Dendritic cell treated with granulocyte-macrophage colony-stimulating factor and Interleukin-4, amounts not matched to agents 40 ng/mL and 50 ng/mL, for 4 days (primary cell): ENCODE data around the gene TTLL11.

ENCODE experiments used
- H3K27ac Mint-ChIP-seq: one replicate; pipeline ENCODE4 v1.8.0; 2022; ENCODE audit warnings: mild to moderate bottlenecking, mixed read lengths
- H3K27me3 Mint-ChIP-seq: one replicate; pipeline ENCODE4 v1.8.0; 2022; ENCODE audit warnings: mild to moderate bottlenecking, mixed read lengths
- H3K36me3 Mint-ChIP-seq: one replicate; pipeline ENCODE4 v1.8.0; 2022; ENCODE audit warnings: low read depth, mixed read lengths
- H3K4me1 Mint-ChIP-seq: one replicate; pipeline ENCODE4 v1.8.0; 2022; ENCODE audit warnings: low read depth, mixed read lengths
- H3K4me3 Mint-ChIP-seq: one replicate; pipeline ENCODE4 v1.8.0; 2022; ENCODE audit warnings: mild to moderate bottlenecking, moderate library complexity, mixed read lengths
- H3K9me3 Mint-ChIP-seq: one replicate; pipeline ENCODE4 v1.8.0; 2022; ENCODE audit warnings: mixed read lengths
- intact Hi-C: fragments of 100-400 bp; cut with micrococcal nuclease; formaldehyde crosslinking; loops from one replicate; pipeline ENCODE4 v1.15.0; 2022

The TTLL11 gene

DNA sequence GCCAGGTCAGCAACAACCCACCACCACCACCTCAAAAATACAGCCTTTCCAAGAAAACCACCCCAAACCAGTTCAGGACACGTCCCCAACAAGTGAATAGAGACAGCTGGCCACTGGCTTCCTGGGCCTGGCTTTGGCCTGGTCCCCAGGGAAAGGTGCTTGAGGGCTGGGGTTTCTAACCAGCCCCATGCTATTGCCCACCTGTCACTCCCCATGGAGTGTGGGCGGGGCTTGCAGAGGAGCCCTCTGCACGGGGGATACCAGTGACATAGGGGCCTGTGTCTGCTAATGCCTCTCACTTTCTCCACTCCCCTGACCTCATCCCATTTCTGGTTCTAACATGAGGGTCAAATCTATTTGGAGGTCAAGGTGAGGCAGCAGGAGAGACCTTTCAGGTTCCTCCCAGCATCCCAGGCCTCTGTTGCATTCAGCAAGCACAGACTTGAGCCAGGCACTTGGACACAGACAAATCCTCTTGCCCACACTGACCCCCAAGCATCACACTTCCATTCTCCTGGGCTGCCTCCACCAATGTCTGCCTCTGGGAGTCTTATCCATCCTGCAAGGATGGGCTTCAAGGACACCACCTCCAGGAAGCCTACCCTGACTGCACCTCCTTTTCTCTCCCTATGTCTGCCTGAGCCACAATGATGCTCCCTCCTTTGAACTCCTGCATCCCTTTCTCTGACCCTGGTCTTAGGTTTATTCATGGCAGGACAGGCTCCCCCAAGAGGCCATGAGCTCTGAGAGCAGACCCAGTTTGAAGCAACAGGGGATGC is 16.1 kb upstream of the TTLL11 start:
- intact Hi-C loops = no loop called here
- H3K27me3 Mint-ChIP-seq = no peaks in the 10 kb centered on the region
- no peaks in the 10 kb centered on the region for H3K4me1 Mint-ChIP-seq
- H3K27ac Mint-ChIP-seq = no peak overlapping the region
- no peaks in the 10 kb centered on the region for H3K36me3 Mint-ChIP-seq
- H3K9me3 Mint-ChIP-seq = peaks cover 3% of the 10 kb centered on the region
- no peak overlapping the region for H3K4me3 Mint-ChIP-seq

DNA sequence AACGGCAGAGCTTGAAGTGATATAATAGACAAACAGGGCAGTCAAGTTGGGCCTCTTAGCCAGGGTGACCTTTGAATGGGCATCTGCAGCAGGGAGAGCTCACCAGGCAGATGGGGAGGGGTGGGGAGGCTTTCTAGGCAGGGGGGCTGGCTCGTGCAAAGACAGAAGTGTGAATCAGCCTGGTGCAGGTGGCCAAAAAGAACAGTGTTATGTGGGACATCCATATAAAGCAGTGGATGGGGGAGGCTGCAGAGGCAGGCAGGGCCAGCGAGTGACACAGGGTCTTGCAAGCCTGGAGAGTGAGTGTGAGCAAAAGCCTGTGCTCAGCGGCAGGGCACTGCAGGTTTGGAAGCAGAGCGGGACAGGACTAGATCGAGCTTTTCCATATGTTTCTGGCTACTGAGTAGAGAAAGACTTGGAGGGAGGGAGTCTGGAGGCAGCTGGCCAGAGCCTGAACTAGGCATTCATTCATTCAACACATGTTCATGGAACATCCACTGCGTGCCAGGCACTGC is 14.2 kb upstream of the TTLL11 start:
- no peaks in the 10 kb centered on the region for H3K36me3 Mint-ChIP-seq
- no peak overlapping the region for H3K27ac Mint-ChIP-seq
- intact Hi-C loops = no loop called here
- H3K27me3 Mint-ChIP-seq = no peaks in the 10 kb centered on the region
- no peak overlapping the region for H3K4me3 Mint-ChIP-seq
- no peaks in the 10 kb centered on the region for H3K4me1 Mint-ChIP-seq
- peaks cover 11% of the 10 kb centered on the region for H3K9me3 Mint-ChIP-seq

DNA sequence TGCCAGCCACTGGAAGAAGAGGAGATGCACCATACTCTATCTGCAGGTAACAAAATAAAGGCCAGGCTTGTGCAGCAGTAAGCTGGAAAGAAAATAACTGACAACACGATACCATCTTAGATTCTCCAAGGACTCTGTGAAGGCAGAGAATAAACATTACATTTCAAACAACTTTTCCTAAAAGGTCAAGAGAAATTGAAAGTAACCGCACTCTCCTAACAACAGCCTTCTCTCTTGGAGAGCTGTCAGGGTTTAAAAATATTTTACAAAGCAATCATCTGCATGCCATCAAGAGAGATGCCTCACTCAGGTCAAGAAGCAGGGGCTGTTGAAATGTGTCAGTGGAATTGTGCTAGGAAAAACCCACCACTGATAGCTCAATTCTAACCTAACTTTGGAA is 13.5 kb upstream of the TTLL11 start:
- Mint-ChIP-seq H3K36me3 (no peaks in the 10 kb centered on the region), H3K4me1 (no peaks in the 10 kb centered on the region), H3K9me3 (peaks cover 11% of the 10 kb centered on the region), H3K27ac (no peak overlapping the region), H3K4me3 (no peak overlapping the region), H3K27me3 (no peaks in the 10 kb centered on the region)
- intact Hi-C loops = no loop called here

DNA sequence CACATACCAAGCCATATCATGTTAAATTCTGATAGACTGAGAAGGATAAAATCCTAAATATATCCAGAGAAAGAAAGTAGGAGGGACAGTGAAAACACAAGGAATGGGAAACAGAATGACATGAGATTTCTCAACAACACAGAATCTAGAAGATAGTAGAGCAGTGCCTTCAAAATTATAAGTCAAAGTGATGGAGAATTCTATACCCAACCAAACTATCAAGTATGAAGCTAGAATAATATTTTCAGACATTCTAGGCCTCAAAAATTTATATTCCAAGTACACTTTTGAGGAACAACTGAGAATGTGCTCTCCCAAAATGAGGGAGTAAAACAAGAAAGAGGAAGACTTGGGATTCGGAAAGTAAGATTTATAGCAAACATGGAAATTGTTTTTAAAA is 10.9 kb upstream of the TTLL11 start:
- intact Hi-C loops = no loop called here
- Mint-ChIP-seq H3K27ac (no peak overlapping the region), H3K4me3 (no peak overlapping the region), H3K4me1 (peaks cover 7% of the 10 kb centered on the region), H3K36me3 (no peaks in the 10 kb centered on the region), H3K9me3 (peaks cover 11% of the 10 kb centered on the region), H3K27me3 (peaks cover 9% of the 10 kb centered on the region)

DNA sequence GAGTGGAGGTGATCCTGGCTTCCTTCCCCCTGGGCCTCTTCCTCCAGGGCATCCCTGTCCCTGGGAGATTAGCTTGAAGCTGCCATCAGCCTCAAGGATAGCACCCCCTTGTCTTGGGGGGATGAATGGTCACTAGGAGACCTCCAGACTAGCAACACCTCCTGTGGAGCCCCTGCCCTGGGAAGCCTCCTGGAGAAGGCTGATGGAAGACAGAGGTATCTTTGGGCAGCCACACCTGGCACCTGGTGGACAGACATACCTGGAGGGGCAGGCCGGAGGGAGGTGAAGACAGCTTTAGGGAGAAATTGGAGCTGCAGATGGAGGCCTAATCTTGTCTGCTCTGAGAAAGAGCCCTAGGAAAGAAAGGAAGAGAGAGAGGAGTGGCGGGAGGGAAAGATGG is 9.0 kb upstream of the TTLL11 start:
- no peak overlapping the region for H3K27ac Mint-ChIP-seq
- intact Hi-C loops = no loop called here
- no peaks in the 10 kb centered on the region for H3K36me3 Mint-ChIP-seq
- no peak overlapping the region for H3K4me3 Mint-ChIP-seq
- H3K27me3 Mint-ChIP-seq = peaks cover 9% of the 10 kb centered on the region
- H3K9me3 Mint-ChIP-seq = peaks cover 11% of the 10 kb centered on the region
- peaks cover 7% of the 10 kb centered on the region for H3K4me1 Mint-ChIP-seq

DNA sequence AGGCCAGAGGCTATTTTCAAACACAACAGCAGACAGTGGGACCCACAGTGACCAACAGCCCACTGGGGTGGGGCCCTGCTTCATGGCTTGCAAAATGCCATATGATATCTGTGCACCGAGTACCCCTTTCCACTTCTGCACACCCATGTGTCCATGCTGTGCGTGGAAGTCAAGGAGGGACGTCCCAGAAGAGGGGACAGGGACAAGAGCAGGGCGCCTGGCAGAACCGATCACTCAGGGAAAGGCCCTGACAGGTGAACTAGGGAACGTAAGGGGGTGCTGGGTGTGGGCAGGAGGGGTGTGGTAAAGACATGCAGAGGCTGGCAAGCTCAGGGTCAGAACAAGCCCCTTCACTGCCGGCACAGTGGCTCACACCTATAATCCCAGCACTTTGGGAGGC is 7.6 kb upstream of the TTLL11 start:
- peaks cover 7% of the 10 kb centered on the region for H3K4me1 Mint-ChIP-seq
- peaks cover 11% of the 10 kb centered on the region for H3K9me3 Mint-ChIP-seq
- H3K27me3 Mint-ChIP-seq = peaks cover 15% of the 10 kb centered on the region
- intact Hi-C loops = no loop called here
- H3K4me3 Mint-ChIP-seq = no peak overlapping the region
- H3K36me3 Mint-ChIP-seq = no peaks in the 10 kb centered on the region
- no peak overlapping the region for H3K27ac Mint-ChIP-seq

DNA sequence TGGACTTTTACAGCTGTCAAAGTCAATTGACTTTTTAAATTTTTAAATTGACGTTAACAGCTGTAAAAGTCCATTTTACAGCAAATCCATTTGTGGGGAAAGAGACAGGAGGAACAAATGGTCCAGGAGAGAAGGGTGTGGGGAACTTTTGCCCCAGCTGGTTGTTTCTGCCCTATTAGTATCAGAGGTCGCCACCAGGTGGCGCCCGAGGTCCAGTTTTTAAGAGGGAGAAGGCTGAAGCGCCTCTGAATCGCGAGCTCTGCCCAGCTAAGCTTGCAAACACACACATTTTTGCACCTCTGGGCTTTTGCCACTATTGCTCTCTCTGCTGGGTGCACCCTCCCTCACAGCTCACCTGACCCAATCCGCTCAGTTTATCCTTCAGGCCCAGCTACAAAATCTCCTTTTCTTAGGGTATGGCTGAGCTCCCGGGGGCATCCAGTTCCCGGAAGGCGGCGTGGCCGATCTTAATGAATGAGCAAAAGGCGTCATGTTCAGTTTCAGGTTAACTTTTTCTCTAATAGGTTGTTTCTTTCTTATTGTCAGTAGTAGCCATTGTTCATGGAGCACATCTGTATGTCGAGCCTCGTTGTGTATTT is 6.3 kb upstream of the TTLL11 start:
- intact Hi-C loops = loop anchor here (1.0 to 5.0 kb wide), 4 partner anchors 24 to 713 kb away; no protein-coding TSS in a partner anchor
- H3K27ac Mint-ChIP-seq = no peak overlapping the region
- peak overlapping the region; percentile 37 for H3K4me3 Mint-ChIP-seq
- peaks cover 20% of the 10 kb centered on the region for H3K27me3 Mint-ChIP-seq
- H3K36me3 Mint-ChIP-seq = no peaks in the 10 kb centered on the region
- H3K4me1 Mint-ChIP-seq = peaks cover 13% of the 10 kb centered on the region
- H3K9me3 Mint-ChIP-seq = peaks cover 9% of the 10 kb centered on the region

DNA sequence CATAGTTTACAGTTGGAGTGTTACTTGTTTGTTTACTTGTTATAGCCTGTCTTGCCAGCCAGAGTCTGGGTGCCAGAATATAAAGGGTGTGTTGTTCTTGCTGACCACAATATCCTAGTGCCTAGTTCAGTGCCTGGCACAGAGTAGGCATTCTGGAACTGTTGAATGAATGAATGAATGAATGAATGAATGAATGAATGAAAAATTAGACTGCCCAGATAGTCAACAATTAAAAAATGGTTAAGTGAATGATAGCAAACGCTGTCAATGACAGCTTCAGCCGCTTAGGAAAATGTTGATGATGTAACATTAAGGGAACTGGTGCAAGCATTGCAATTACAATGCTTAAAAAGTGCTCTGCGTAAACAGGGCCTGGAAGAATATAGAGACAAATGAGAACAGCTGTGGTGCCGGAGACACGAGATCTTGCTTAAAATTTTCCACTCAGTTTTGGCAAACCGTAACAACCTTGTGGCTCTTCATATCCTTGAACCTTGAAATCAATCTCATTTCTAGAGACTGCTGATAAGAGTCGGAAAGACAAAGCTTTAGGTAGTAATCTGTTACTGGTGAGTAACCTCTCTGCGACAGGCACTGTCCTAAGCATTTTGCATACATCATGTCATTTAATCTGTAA is 4.7 kb upstream of the TTLL11 start:
- no peaks in the 10 kb centered on the region for H3K36me3 Mint-ChIP-seq
- H3K27ac Mint-ChIP-seq = no peak overlapping the region
- intact Hi-C loops = loop anchor here (2.0 to 5.0 kb wide), 2 partner anchors 355 to 715 kb away; no protein-coding TSS in a partner anchor
- H3K27me3 Mint-ChIP-seq = peaks cover 29% of the 10 kb centered on the region
- no peak overlapping the region for H3K4me3 Mint-ChIP-seq
- no peaks in the 10 kb centered on the region for H3K9me3 Mint-ChIP-seq
- peaks cover 17% of the 10 kb centered on the region for H3K4me1 Mint-ChIP-seq

DNA sequence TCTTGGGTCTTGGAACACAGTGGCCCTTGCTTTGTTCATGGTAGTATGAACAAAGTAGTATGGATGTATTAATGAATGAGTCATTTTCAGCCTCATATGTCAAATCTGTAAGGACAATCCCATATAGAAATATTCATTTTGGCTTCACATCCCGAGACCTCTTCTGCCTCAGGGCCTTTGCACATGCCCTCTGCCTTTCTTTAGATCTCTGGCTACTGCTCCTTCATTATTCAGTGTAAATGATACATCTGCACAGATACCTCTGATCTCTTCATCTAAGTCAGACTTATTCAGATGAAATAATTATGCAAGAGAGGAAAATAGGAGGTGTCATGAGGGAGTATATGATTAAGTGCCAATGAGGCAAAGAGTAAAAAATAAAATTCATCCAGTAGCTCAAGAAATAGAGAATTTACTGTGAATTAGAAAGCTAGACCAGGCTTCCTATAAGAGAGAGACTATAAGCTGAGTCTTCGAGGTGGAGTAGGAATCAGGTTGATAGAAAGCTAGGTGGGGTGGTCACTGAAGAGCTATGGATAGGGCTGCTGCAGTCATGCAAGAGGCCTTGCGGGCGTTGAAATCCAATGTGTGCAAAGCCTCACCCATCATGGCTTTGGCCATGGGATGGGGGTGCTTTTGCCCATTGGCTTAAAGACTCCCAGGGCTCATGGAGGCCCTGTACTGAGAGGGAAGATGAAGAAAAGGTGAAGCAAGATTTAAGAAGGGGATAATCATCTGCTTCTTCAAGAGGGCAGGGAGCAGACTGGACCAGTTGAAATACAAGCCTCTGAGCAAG is 3.7 kb upstream of the TTLL11 start:
- H3K4me3 Mint-ChIP-seq = no peak overlapping the region

DNA sequence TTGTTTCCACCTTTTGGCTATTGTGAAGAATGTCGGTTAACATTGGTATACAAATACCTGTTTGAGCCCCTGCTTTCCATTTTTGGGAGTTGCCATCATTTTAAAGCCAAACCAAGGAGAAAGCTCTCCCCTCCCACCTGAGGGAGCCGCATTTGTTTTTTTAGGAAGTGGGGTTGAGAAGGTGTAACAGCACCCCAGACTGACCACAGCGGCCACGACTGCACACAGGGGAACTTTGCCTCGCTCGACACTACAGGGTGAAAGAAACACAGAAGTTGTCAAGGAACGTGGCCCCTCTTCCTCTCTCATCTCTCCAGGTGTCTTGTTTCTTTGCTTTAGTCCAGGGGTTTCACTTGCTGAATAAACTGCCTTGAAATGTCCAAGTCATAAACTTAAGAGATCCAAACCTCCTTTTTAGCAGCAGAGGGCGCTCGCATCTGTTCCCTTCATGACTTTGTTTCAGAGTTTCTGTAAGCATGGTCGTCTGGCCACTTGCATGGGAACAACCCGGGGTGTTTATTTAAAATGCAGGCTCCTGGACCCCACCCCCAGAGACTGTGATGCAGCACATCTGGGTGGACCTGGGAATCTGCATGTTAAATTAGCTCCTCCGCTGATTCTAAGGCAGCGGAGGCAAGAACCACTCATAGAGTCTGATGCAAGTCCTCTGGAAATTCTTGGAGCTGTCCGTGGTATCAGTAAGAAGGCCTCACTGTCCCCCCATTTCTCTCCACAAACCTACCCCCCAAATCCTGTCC is 2.1 kb upstream of the TTLL11 start:
- H3K4me3 Mint-ChIP-seq = no peak overlapping the region
- no peaks in the 10 kb centered on the region for H3K36me3 Mint-ChIP-seq
- H3K9me3 Mint-ChIP-seq = no peaks in the 10 kb centered on the region
- no peak overlapping the region for H3K27ac Mint-ChIP-seq
- intact Hi-C loops = loop anchor here (5.0 kb wide), 1 partner anchor 717 kb away; no protein-coding TSS in a partner anchor
- peaks cover 26% of the 10 kb centered on the region for H3K27me3 Mint-ChIP-seq
- H3K4me1 Mint-ChIP-seq = peaks cover 40% of the 10 kb centered on the region

More for the DNA sequence above, 3.7 kb upstream of the TTLL11 start:
- no peaks in the 10 kb centered on the region for H3K36me3 Mint-ChIP-seq
- no peak overlapping the region for H3K27ac Mint-ChIP-seq
- peaks cover 29% of the 10 kb centered on the region for H3K27me3 Mint-ChIP-seq
- intact Hi-C loops = loop anchor here (5.0 kb wide), 1 partner anchor 715 kb away; no protein-coding TSS in a partner anchor
- H3K9me3 Mint-ChIP-seq = no peaks in the 10 kb centered on the region
- H3K4me1 Mint-ChIP-seq = peaks cover 25% of the 10 kb centered on the region

DNA sequence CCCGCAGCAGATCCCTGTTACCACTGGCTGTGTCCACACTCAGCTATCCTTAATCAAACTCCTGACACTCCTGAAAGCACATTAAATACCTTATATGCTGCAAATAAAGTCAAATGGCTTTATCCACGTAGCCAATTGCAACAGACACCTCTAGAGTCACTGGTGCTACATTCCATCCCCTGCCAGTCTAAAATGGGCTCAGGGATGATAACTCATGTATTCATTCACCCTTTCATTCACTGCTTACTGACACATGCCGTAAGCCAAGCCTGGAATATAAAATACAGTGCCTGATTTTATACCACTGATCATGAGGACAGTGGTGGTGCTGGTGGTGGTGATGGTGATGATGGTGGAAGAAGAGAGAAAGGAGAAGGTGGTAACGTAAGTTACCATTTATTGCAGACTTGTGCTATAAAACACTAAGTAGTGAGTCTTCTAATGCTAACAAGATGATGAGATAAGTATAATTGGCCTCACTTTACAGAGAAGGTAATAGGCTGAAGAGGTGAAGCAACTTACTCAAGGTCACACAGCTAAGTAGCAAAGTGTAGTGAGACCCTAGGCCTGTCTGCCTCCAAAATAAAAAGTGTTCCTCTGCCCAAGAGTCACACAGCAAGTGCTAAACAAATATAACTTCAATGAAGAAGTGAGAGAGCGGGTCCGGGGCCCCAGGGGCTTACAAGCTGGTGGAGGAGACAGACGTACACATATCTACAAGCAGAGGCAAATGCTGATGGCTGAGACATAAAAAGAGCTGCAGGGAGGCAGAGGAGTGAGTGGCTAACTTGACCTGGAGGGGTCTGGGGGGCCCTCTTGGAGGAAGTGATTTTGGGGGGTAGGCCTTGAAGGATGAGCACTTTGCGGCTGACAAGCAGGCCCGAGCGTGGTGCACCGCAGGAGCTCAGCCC is 1.2 kb downstream of the TTLL11 start:
- peaks cover 52% of the 10 kb centered on the region for H3K4me1 Mint-ChIP-seq
- H3K27ac Mint-ChIP-seq = peak overlapping the region; percentile 65
- peaks cover 19% of the 10 kb centered on the region for H3K27me3 Mint-ChIP-seq
- no peaks in the 10 kb centered on the region for H3K9me3 Mint-ChIP-seq
- H3K36me3 Mint-ChIP-seq = no peaks in the 10 kb centered on the region
- peak overlapping the region; percentile 82 for H3K4me3 Mint-ChIP-seq
- intact Hi-C loops = loop anchor here (2.0 to 5.0 kb wide), 2 partner anchors 173 to 815 kb away; partner anchors contain the start of genes MRRF, RBM18 and RC3H2

DNA sequence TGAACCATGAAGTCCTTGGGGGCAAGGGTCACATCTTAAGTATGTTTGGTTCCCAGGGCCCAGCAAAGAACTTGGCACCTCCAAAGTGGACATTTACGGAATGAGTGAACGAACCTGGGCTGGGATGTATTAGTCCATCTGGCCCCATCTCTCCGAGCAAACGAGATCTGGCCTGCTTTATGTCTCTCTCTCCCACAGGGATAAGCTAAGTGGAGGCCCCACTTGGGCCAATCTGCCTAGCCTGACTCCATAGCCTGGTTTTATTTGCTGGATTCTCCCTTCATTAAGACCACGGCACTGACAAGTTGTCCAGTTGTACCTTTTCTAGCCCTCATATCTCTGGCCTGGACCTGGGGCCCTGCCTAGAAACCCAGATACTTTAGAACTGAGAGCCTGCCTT is 2.1 kb downstream of the TTLL11 start:
- Mint-ChIP-seq H3K4me1 (peaks cover 52% of the 10 kb centered on the region), H3K27me3 (peaks cover 13% of the 10 kb centered on the region), H3K9me3 (no peaks in the 10 kb centered on the region), H3K4me3 (no peak overlapping the region), H3K36me3 (no peaks in the 10 kb centered on the region), H3K27ac (no peak overlapping the region)
- intact Hi-C loops = loop anchor here (5.0 kb wide), 1 partner anchor 816 kb away; the partner anchor contains the start of gene RC3H2
